OCI-LY7 (cell line): Measurements from ENCODE around the gene BAK1. TPM values are rescaled to one million over a fixed set of nuclear protein-coding genes. Genes with fewer than 3 reads are reported as not detected.

Experiments used
- BruUV-seq: library from RNA; stranded (reverse); fragments of 400-500 nt; replicated peaks from 2 replicates; lab custom pipeline; 2021; lab: Mats Ljungman, UMichigan
- CTCF ChIA-PET: fragments of 300-600 bp; sonication (Branson Sonifier 250); formaldehyde crosslinking; loops from one replicate; lab custom pipeline; 2022; ENCODE audit warnings: antibody characterized with exemption; ENCODE audit not compliant: unreplicated experiment; lab: Charles Lee
- POLR2A ChIA-PET: fragments of 300-600 bp; sonication (Branson Sonifier 250); formaldehyde crosslinking; loops from one replicate; lab custom pipeline; 2022; ENCODE audit warnings: antibody characterized with exemption; lab: Charles Lee
- DNase-seq: peaks from one replicate; pipeline ENCODE4 v3.0.0-alpha.2; 2015; ENCODE audit warnings: low spot score
- H2AFZ ChIP-seq: fragments of 200-600 bp; sonication (generic), shearing (Covaris generic); 2 replicates; pipeline ENCODE4 v1.6.1; 2014; ENCODE audit warnings: mild to moderate bottlenecking, antibody characterized with exemption, low read length, moderate library complexity
- H3K27ac ChIP-seq: fragments of 200-600 bp; sonication (generic); 2 replicates; pipeline ENCODE4 v1.5.1; 2014; ENCODE audit warnings: mixed run types, low read depth, mild to moderate bottlenecking, moderate library complexity, low read length, inconsistent platforms; ENCODE audit not compliant: poor library complexity, severe bottlenecking
- H3K36me3 ChIP-seq: fragments of 200-600 bp; sonication (generic); 2 replicates; pipeline ENCODE4 v1.6.1; 2014; ENCODE audit warnings: mild to moderate bottlenecking, antibody characterized with exemption, low read length, moderate library complexity, mixed read lengths; ENCODE audit not compliant: insufficient read depth
- H3K4me1 ChIP-seq: fragments of 200-600 bp; sonication (generic); 2 replicates; pipeline ENCODE4 v1.5.1; 2014; ENCODE audit warnings: mild to moderate bottlenecking, low read length; ENCODE audit not compliant: insufficient read depth, poor library complexity, severe bottlenecking
- H3K4me2 ChIP-seq: fragments of 200-600 bp; sonication (generic); 2 replicates; pipeline ENCODE4 v1.6.1; 2014; ENCODE audit warnings: mild to moderate bottlenecking, low read length
- H3K4me3 ChIP-seq: fragments of 200-600 bp; sonication (generic); 2 replicates; pipeline ENCODE4 v1.5.1; 2014; ENCODE audit warnings: mild to moderate bottlenecking, low read depth, low read length; ENCODE audit not compliant: poor library complexity, severe bottlenecking
- H3K79me2 ChIP-seq: fragments of 200-600 bp; sonication (generic); 2 replicates; pipeline ENCODE4 v1.6.1; 2016; ENCODE audit warnings: low read depth, mild to moderate bottlenecking, low read length, moderate library complexity, mixed read lengths; ENCODE audit not compliant: insufficient read depth
- H3K9me2 ChIP-seq: fragments of 200-600 bp; sonication (generic); 2 replicates; pipeline ENCODE4 v1.6.1; 2016; ENCODE audit warnings: mild to moderate bottlenecking, low read length, mixed read lengths; ENCODE audit not compliant: insufficient read depth
- H3K9me3 ChIP-seq: fragments of 200-600 bp; sonication (generic); 2 replicates; pipeline ENCODE4 v1.6.1; 2014; ENCODE audit warnings: mild to moderate bottlenecking, mixed run types, low read length, mixed read lengths
- H4K20me1 ChIP-seq: fragments of 200-600 bp; sonication (generic); 2 replicates; pipeline ENCODE4 v1.6.1; 2014; ENCODE audit warnings: mild to moderate bottlenecking, antibody characterized with exemption, low read length, moderate library complexity, mixed read lengths; ENCODE audit not compliant: insufficient read depth
- CTCF ChIP-seq: fragments of 200-600 bp; sonication (generic); conservative IDR thresholded peaks from 2 replicates; pipeline ENCODE4 v1.5.1; 2014; ENCODE audit warnings: mild to moderate bottlenecking, antibody characterized with exemption, low read length, moderate library complexity, mixed read lengths
- EZH2phosphoT487 ChIP-seq: fragments of 200-600 bp; sonication (generic); IDR thresholded peaks from 2 replicates; pipeline ENCODE4 v1.6.1; 2018; ENCODE audit warnings: low read depth, borderline replicate concordance, mild to moderate bottlenecking, mixed run types, antibody characterized with exemption, low read length, moderate library complexity, mixed read lengths
- intact Hi-C: fragments of 100-400 bp; cut with micrococcal nuclease; formaldehyde crosslinking; loops from one replicate; pipeline ENCODE4 v1.10.0; 2022; ENCODE audit not compliant: unreplicated experiment
- total RNA-seq, 2 experiments: library from RNA; depleted of rRNA in 1 of 2; stranded (reverse); fragments of >200 nt in 1 of 2; shearing (Covaris generic) in 1 of 2; gene quantifications; 2 replicates each; pipeline ENCODE4 v1.2.3, GENCODE V29; 2014 to 2022

The BAK1 gene
- total RNA-seq, 2 experiments from 2014 or later = 13.9 to 33.8 TPM

GRCh38 chr6:33622456-33623431, 42.7 kb upstream of the BAK1 start:
- ChIA-PET POLR2A (interaction anchor here (0.7 to 1.3 kb wide), 2 partner anchors 16 to 41 kb away, joined by 3 read pairs; no protein-coding TSS in a partner anchor), CTCF (interaction anchor here (0.9 to 1.0 kb wide), 2 partner anchors 10 to 49 kb away, joined by 3 to 5 read pairs; no protein-coding TSS in a partner anchor)
- peaks cover 53% of the 10 kb centered on the region for H3K36me3 ChIP-seq
- BruUV-seq = no TSS peak
- peaks cover 68% of the 10 kb centered on the region for H3K4me1 ChIP-seq
- H3K4me2 ChIP-seq = peak overlapping the region; percentile 95
- H3K9me2 ChIP-seq = no peaks in the 10 kb centered on the region
- no peak overlapping the region for H2AFZ ChIP-seq
- no peak for DNase-seq
- peak overlapping the region; percentile 75 for H3K27ac ChIP-seq
- H3K79me2 ChIP-seq = peaks cover 64% of the 10 kb centered on the region
- H3K9me3 ChIP-seq = no peaks in the 10 kb centered on the region
- intact Hi-C loops = no loop called here
- H3K4me3 ChIP-seq = peak overlapping the region; percentile 98
- TF ChIP-seq EZH2phosphoT487 (no peak), CTCF (no peak)
- H4K20me1 ChIP-seq = peaks cover 14% of the 10 kb centered on the region

- intact Hi-C loops = loop anchor here (1.0 to 2.0 kb wide), 2 partner anchors 25 to 29 kb away; no protein-coding TSS in a partner anchor
- H3K79me2 ChIP-seq = peaks cover 55% of the 10 kb centered on the region
- CTCF ChIA-PET = interaction anchor here (1.0 to 2.4 kb wide), 3 partner anchors 11 to 50 kb away, joined by 5 to 8 read pairs (median 5); no protein-coding TSS in a partner anchor
- no TSS peak for BruUV-seq
- peak overlapping the region; percentile 98 for H3K4me3 ChIP-seq
- no peak for TF ChIP-seq CTCF
- TF ChIP-seq EZH2phosphoT487 = no peak
- peaks cover 63% of the 10 kb centered on the region for H3K4me1 ChIP-seq
- peak overlapping the region; percentile 75 for H3K27ac ChIP-seq
- DNase-seq = peak; percentile 74
- H3K9me2 ChIP-seq = no peaks in the 10 kb centered on the region
- POLR2A ChIA-PET = interaction anchor here (1.0 to 1.5 kb wide), 4 partner anchors 8 to 42 kb away, joined by 3 to 5 read pairs (median 3); no protein-coding TSS in a partner anchor
- peak overlapping the region; percentile 95 for H3K4me2 ChIP-seq
- H2AFZ ChIP-seq = 0 out of 2 replicates have a peak overlapping the region, but pooled peaks have one; percentile 55
- peaks cover 14% of the 10 kb centered on the region for H4K20me1 ChIP-seq
- H3K36me3 ChIP-seq = peaks cover 47% of the 10 kb centered on the region
- no peaks in the 10 kb centered on the region for H3K9me3 ChIP-seq
Observed at GRCh38 chr6:33621711-33622388, 41.8 kb upstream of the BAK1 start.
